Measurements from ENCODE around the gene RBM6.
A peak's percentile ranks its signal among the peaks of the same experiment; 100 is the strongest.

Gene RBM6

DNA sequence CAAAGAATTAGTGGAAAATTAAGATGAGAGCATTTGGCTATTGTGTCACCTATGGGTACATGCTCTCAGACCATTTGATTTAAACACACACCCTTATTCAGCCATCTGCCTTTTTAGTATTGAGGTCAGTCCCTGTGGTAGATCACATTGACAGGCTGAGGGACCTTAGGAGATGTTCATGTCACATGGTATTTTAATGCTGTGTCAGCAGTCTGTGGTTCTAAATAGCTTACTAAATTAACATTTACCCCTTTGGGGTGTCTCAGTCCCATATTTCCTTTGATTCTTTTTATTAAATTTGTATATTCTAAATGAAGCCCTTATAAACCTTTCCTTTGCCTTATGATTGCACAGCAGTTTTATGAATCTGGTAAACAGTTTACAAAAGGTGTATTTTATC, 151.0 kb downstream of the RBM6 start:
- peak overlapping the region in 4 of 7 experiments; percentile 78 to 100 (median 92) for H3K4me3 ChIP-seq (ENCODE audit: control insufficient read depth in 1 of 7, extremely low read depth in 1 of 7, insufficient read depth in 4 of 7, low read depth in 2 of 7, low read length in 6 of 7)
- no peak for DNase-seq
- POLR2A ChIA-PET, result no interaction called here
- peaks cover 21 to 54% (median 37%) of the 10 kb centered on the region in 4 experiments for H3K36me3 ChIP-seq (ENCODE audit: control insufficient read depth in 4 of 4, insufficient read depth in 4 of 4, low read length in 3 of 4)
- H3K9me3 ChIP-seq (ENCODE audit: control extremely low read depth in 1 of 5, control insufficient read depth in 4 of 5, insufficient read depth in 2 of 5, low read depth in 1 of 5, low read length in 4 of 5), result no peaks in the 10 kb centered on the region
- no peaks in the 10 kb centered on the region for H3K27me3 ChIP-seq (replicated peaks in 2 of 5; ENCODE audit: control insufficient read depth in 4 of 5, insufficient read depth in 5 of 5, low read length in 4 of 5)
- CTCF ChIA-PET, result interaction anchor here (0.8 to 2.5 kb wide), 3 partner anchors 9 to 36 kb away, joined by 3 to 11 read pairs (median 4); no protein-coding TSS in a partner anchor
- H3K27ac ChIP-seq (ENCODE audit: insufficient read depth in 1 of 2, low read depth in 1 of 2, low read length in 2 of 2, poor library complexity in 1 of 2, severe bottlenecking in 2 of 2), result peak overlapping the region in 1 of 2 experiments; percentile 99
- peaks cover 14 to 22% (median 18%) of the 10 kb centered on the region in 4 experiments for H3K4me1 ChIP-seq (ENCODE audit: control extremely low read depth in 1 of 4, control insufficient read depth in 4 of 4, insufficient read depth in 4 of 4, low read length in 3 of 4)

GRCh38 chr3:50095352-50095998, 155.5 kb downstream of the RBM6 start:
- Histone ChIP-seq H3K36me3 (ENCODE audit: control insufficient read depth in 4 of 4, insufficient read depth in 4 of 4, low read length in 3 of 4) (peaks cover 32 to 94% (median 66%) of the 10 kb centered on the region in 4 experiments), H3K27ac (ENCODE audit: insufficient read depth in 1 of 2, low read depth in 1 of 2, low read length in 2 of 2, poor library complexity in 1 of 2, severe bottlenecking in 2 of 2) (no peak overlapping the region), H3K4me1 (ENCODE audit: control extremely low read depth in 1 of 4, control insufficient read depth in 4 of 4, insufficient read depth in 4 of 4, low read length in 3 of 4) (peaks cover 5 to 9% (median 7%) of the 10 kb centered on the region in 4 experiments), H3K9me3 (ENCODE audit: control extremely low read depth in 1 of 5, control insufficient read depth in 4 of 5, insufficient read depth in 2 of 5, low read depth in 1 of 5, low read length in 4 of 5) (no peaks in the 10 kb centered on the region), H3K4me3 (ENCODE audit: control insufficient read depth in 1 of 7, extremely low read depth in 1 of 7, insufficient read depth in 4 of 7, low read depth in 2 of 7, low read length in 6 of 7) (no peak overlapping the region), H3K27me3 (replicated peaks in 2 of 5; ENCODE audit: control insufficient read depth in 4 of 5, insufficient read depth in 5 of 5, low read length in 4 of 5) (no peaks in the 10 kb centered on the region)
- 100% methylated on average over 1 of the region's 5 CpGs for WGBS (ENCODE audit: insufficient coverage)
- CTCF ChIA-PET, result interaction anchor here (2.5 to 2.7 kb wide), 2 partner anchors 10 to 25 kb away, joined by 7 read pairs; no protein-coding TSS in a partner anchor
- DNase-seq, result no peak
- POLR2A ChIA-PET, result interaction anchor here (1.4 kb wide), 1 partner anchor 8 kb away, joined by 5 read pairs; no protein-coding TSS in a partner anchor

DNA sequence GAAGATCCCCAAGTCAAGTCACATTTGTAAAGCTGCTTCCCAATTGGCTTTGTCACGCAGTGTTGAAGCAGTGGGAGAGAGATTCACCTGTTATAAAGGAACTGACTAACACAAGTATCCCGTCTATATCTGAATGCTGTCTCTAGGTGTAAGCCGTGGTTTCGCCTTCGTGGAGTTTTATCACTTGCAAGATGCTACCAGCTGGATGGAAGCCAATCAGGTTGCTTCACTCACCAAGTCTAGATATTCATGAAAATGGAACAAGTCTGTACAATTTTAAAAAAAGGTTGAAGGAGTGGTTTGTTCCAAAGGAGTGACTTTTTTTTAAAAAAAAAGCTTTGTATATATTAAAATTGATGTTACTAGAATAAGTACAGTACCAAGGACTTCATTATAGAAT, 160.4 kb downstream of the RBM6 start:
- WGBS (ENCODE audit: insufficient coverage), result 100% methylated on average over 4 of the region's 5 CpGs
- no peak overlapping the region for H3K27ac ChIP-seq (ENCODE audit: insufficient read depth in 1 of 2, low read depth in 1 of 2, low read length in 2 of 2, poor library complexity in 1 of 2, severe bottlenecking in 2 of 2)
- no peaks in the 10 kb centered on the region for H3K9me3 ChIP-seq (ENCODE audit: control extremely low read depth in 1 of 5, control insufficient read depth in 4 of 5, insufficient read depth in 2 of 5, low read depth in 1 of 5, low read length in 4 of 5)
- no peak for DNase-seq
- peaks cover 41 to 97% (median 76%) of the 10 kb centered on the region in 4 experiments for H3K36me3 ChIP-seq (ENCODE audit: control insufficient read depth in 4 of 4, insufficient read depth in 4 of 4, low read length in 3 of 4)
- H3K4me1 ChIP-seq (ENCODE audit: control extremely low read depth in 1 of 4, control insufficient read depth in 4 of 4, insufficient read depth in 4 of 4, low read length in 3 of 4), result no peaks in the 10 kb centered on the region
- no peak overlapping the region for H3K4me3 ChIP-seq (ENCODE audit: control insufficient read depth in 1 of 7, extremely low read depth in 1 of 7, insufficient read depth in 4 of 7, low read depth in 2 of 7, low read length in 6 of 7)
- CTCF ChIA-PET, result interaction anchor here (1.1 to 2.5 kb wide), 3 partner anchors 8 to 20 kb away, joined by 3 to 11 read pairs (median 5); partner anchors contain the start of gene RBM5
- POLR2A ChIA-PET, result interaction anchor here (0.8 to 2.1 kb wide), 2 partner anchors 11 to 20 kb away, joined by 3 to 7 read pairs; partner anchors contain the start of gene RBM5
- no peaks in the 10 kb centered on the region for H3K27me3 ChIP-seq (replicated peaks in 2 of 5; ENCODE audit: control insufficient read depth in 4 of 5, insufficient read depth in 5 of 5, low read length in 4 of 5)

DNA sequence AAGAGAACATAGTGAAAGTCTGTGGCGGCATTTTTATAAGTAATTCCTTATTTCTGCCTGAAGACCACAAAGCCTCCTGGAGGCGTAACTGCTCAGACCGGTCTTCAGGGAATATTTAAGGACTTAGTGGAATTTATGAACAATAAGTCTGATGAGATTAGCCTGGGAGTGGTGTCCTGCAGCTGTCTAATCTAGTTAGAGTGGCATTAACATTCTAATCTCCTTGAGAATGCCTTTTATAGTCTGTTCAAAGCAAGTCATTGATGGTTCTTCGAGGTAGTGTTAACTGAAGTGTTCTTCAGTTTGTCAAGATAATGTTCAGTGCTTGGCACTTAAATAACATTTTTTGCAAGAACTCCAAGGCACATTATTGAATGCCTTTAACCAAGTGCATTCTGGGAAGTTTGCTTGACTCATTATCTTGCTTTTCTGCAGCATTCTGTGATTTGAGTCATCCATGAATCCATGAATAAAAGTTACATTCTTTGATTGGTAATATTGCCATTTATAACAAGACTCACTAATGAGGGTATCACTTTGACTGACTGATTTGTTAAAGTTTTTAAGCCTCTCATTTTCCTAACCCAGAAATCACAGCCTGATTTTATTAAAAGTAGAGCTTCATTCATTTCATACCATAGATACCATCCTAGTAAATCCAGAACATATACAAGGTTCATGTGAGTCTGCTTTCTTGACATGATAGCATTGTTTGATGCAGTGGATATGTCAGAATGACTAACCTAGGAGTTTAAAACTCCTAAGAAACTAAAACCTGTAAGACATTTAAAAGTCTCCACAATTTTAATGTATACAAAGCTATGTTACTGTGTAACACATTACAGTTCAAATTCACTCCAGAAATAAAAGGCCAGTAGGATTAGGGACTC, 161.3 kb downstream of the RBM6 start:
- no peak for DNase-seq
- 94% methylated on average over 3 of the region's 4 CpGs for WGBS (ENCODE audit: insufficient coverage)
- Histone ChIP-seq H3K9me3 (ENCODE audit: control extremely low read depth in 1 of 5, control insufficient read depth in 4 of 5, insufficient read depth in 2 of 5, low read depth in 1 of 5, low read length in 4 of 5) (no peaks in the 10 kb centered on the region), H3K36me3 (ENCODE audit: control insufficient read depth in 4 of 4, insufficient read depth in 4 of 4, low read length in 3 of 4) (peaks cover 34 to 94% (median 76%) of the 10 kb centered on the region in 4 experiments), H3K4me3 (ENCODE audit: control insufficient read depth in 1 of 7, extremely low read depth in 1 of 7, insufficient read depth in 4 of 7, low read depth in 2 of 7, low read length in 6 of 7) (no peak overlapping the region), H3K4me1 (ENCODE audit: control extremely low read depth in 1 of 4, control insufficient read depth in 4 of 4, insufficient read depth in 4 of 4, low read length in 3 of 4) (no peaks in the 10 kb centered on the region), H3K27me3 (replicated peaks in 2 of 5; ENCODE audit: control insufficient read depth in 4 of 5, insufficient read depth in 5 of 5, low read length in 4 of 5) (no peaks in the 10 kb centered on the region), H3K27ac (ENCODE audit: insufficient read depth in 1 of 2, low read depth in 1 of 2, low read length in 2 of 2, poor library complexity in 1 of 2, severe bottlenecking in 2 of 2) (no peak overlapping the region)
- POLR2A ChIA-PET, result interaction anchor here (0.6 to 2.1 kb wide), 3 partner anchors 12 to 260 kb away, joined by 3 to 7 read pairs (median 3); partner anchors contain the start of gene RBM5
- CTCF ChIA-PET, result interaction anchor here (1.1 to 2.5 kb wide), 6 partner anchors 8 to 93 kb away, joined by 3 to 11 read pairs (median 4); partner anchors contain the start of gene RBM5

DNA sequence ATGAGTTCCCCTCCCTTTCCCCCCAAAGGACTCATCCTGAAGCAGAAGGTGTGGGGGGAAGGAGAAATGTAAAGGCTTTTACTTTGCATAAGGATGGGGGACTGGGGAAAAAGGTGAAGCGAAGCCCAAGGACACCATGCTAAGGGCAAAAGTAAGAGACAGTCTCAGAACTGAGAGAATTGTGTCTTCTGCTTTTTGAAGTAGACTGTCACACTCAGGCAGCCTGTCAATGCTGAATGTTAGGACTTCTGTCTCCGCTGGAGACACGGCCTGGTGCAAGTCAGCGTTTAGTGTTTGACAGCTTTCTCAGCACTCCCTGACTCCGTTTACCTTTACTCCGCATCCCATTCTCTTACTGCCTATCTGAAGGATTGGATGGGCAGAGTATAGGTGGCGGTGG, 162.6 kb downstream of the RBM6 start:
- Histone ChIP-seq H3K9me3 (ENCODE audit: control extremely low read depth in 1 of 5, control insufficient read depth in 4 of 5, insufficient read depth in 2 of 5, low read depth in 1 of 5, low read length in 4 of 5) (no peaks in the 10 kb centered on the region), H3K4me3 (ENCODE audit: control insufficient read depth in 1 of 7, extremely low read depth in 1 of 7, insufficient read depth in 4 of 7, low read depth in 2 of 7, low read length in 6 of 7) (no peak overlapping the region), H3K4me1 (ENCODE audit: control extremely low read depth in 1 of 4, control insufficient read depth in 4 of 4, insufficient read depth in 4 of 4, low read length in 3 of 4) (no peaks in the 10 kb centered on the region), H3K27me3 (replicated peaks in 2 of 5; ENCODE audit: control insufficient read depth in 4 of 5, insufficient read depth in 5 of 5, low read length in 4 of 5) (no peaks in the 10 kb centered on the region), H3K27ac (ENCODE audit: insufficient read depth in 1 of 2, low read depth in 1 of 2, low read length in 2 of 2, poor library complexity in 1 of 2, severe bottlenecking in 2 of 2) (no peak overlapping the region), H3K36me3 (ENCODE audit: control insufficient read depth in 4 of 4, insufficient read depth in 4 of 4, low read length in 3 of 4) (peaks cover 44 to 95% (median 81%) of the 10 kb centered on the region in 4 experiments)
- no peak for DNase-seq
- POLR2A ChIA-PET, result no interaction called here
- CTCF ChIA-PET, result interaction anchor here (1.1 to 1.6 kb wide), 4 partner anchors 12 to 92 kb away, joined by 3 to 4 read pairs (median 3); no protein-coding TSS in a partner anchor
- whole genome bisulfite sequencing (ENCODE audit: insufficient coverage), result 100% methylated on average over 2 of the region's 7 CpGs

- Histone ChIP-seq H3K4me1 (ENCODE audit: control extremely low read depth in 1 of 4, control insufficient read depth in 4 of 4, insufficient read depth in 4 of 4, low read length in 3 of 4) (no peaks in the 10 kb centered on the region), H3K9me3 (ENCODE audit: control extremely low read depth in 1 of 5, control insufficient read depth in 4 of 5, insufficient read depth in 2 of 5, low read depth in 1 of 5, low read length in 4 of 5) (no peaks in the 10 kb centered on the region), H3K4me3 (ENCODE audit: control insufficient read depth in 1 of 7, extremely low read depth in 1 of 7, insufficient read depth in 4 of 7, low read depth in 2 of 7, low read length in 6 of 7) (no peak overlapping the region), H3K27me3 (replicated peaks in 2 of 5; ENCODE audit: control insufficient read depth in 4 of 5, insufficient read depth in 5 of 5, low read length in 4 of 5) (no peaks in the 10 kb centered on the region), H3K27ac (ENCODE audit: insufficient read depth in 1 of 2, low read depth in 1 of 2, low read length in 2 of 2, poor library complexity in 1 of 2, severe bottlenecking in 2 of 2) (peak overlapping the region in 1 of 2 experiments; percentile 2), H3K36me3 (ENCODE audit: control insufficient read depth in 4 of 4, insufficient read depth in 4 of 4, low read length in 3 of 4) (peaks cover 56 to 96% (median 79%) of the 10 kb centered on the region in 4 experiments)
- no CpG with 5 or more reads among the region's 5 CpGs for WGBS (ENCODE audit: insufficient coverage)
- no peak for DNase-seq
- POLR2A ChIA-PET, result interaction anchor here (0.9 kb wide), 1 partner anchor 8 kb away, joined by 3 read pairs; no protein-coding TSS in a partner anchor
- CTCF ChIA-PET, result interaction anchor here (0.6 to 1.7 kb wide), 6 partner anchors 10 to 179 kb away, joined by 3 to 8 read pairs (median 4); partner anchors contain the start of gene GNAT1
Observed at GRCh38 chr3:50111757-50112156, 171.8 kb downstream of the RBM6 start.
